ENCODE data around the gene GARS1. TPM values are rescaled to one million over a fixed set of nuclear protein-coding genes. Genes with fewer than 3 reads are reported as not detected.

The GARS1 gene
- total RNA-seq, 1 donor from 2014 or later, result 214 TPM

DNA sequence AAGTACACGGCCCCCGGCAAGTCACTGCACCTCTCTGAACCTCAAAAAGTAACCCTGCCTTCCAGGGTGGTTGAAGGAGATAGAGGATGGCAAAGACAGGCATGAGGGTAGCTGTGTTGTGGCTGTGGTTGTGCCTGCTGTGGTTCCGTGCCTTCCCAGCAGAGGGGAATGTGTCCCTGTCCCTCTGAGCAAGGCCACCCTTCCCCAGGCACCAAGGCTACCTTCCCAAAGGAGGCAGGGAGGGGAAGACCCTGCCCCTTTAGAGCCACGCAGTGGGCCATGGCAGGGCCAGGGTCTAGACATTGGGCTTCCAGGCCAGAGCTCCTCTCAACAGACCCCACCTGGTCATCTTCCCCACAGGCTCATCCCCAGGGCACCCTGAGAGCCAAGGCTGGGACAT is 68.7 kb downstream of the GARS1 start:
- intact Hi-C loops (cut with micrococcal nuclease), result no loop called here
- POLR2A ChIA-PET, result no interaction called here

DNA sequence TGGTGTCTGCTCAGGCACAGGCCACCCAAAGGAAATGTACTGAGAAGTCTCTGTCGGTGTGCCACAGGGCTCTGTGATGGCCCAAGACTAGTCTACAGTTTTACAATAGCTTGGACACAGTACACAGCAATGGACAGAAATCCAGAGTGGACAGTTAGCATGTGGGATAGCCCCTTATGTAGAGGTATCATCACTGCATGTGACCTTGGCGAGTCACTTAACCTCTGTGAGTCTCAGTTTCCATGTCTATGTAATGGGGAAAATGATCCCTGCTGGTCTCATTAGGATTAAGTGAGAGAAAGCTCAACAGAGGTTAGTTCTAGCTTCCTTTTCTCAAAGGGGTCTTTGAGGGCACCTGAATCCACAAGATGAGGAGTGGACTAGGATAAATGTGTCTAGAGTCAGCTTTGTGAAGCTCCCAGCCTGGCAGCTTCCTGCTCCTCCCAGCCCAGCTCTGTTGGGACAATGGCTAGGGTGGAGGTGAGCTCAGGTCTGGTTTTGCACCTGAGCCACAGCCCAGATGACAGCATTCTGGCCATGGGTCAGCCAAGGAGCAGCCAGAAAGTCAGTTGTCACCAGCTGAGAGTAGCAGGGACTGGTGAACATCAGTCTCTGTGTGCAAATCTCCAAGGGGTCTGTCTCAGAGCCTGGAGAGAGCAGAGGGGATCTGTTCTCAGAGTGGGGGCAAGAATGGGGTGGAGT is 69.7 kb downstream of the GARS1 start:
- Mint-ChIP-seq H3K9me3 (no peaks in the 10 kb centered on the region), H3K27me3 (no peaks in the 10 kb centered on the region), H3K27ac (no peak overlapping the region), H3K4me3 (no peak overlapping the region), H3K4me1 (no peaks in the 10 kb centered on the region), H3K36me3 (ENCODE audit: low read depth) (no peaks in the 10 kb centered on the region)
- POLR2A ChIA-PET, result no interaction called here
- TF ChIP-seq, protein P1, sequence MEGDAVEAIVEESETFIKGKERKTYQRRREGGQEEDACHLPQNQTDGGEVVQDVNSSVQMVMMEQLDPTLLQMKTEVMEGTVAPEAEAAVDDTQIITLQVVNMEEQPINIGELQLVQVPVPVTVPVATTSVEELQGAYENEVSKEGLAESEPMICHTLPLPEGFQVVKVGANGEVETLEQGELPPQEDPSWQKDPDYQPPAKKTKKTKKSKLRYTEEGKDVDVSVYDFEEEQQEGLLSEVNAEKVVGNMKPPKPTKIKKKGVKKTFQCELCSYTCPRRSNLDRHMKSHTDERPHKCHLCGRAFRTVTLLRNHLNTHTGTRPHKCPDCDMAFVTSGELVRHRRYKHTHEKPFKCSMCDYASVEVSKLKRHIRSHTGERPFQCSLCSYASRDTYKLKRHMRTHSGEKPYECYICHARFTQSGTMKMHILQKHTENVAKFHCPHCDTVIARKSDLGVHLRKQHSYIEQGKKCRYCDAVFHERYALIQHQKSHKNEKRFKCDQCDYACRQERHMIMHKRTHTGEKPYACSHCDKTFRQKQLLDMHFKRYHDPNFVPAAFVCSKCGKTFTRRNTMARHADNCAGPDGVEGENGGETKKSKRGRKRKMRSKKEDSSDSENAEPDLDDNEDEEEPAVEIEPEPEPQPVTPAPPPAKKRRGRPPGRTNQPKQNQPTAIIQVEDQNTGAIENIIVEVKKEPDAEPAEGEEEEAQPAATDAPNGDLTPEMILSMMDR (IDR thresholded peaks at IDR 0.05), result no peak
- intact Hi-C loops (cut with micrococcal nuclease), result no loop called here
- CTCF ChIA-PET, result interaction anchor here (0.8 kb wide), 1 partner anchor 14 kb away, joined by 3 read pairs; no protein-coding TSS in a partner anchor
- ATAC-seq (ENCODE audit: low read depth), result no peak
- DNase-seq, result no peak

More for the DNA sequence above, 68.7 kb downstream of the GARS1 start:
- Mint-ChIP-seq H3K4me1 (no peaks in the 10 kb centered on the region), H3K4me3 (no peak overlapping the region), H3K9me3 (no peaks in the 10 kb centered on the region), H3K36me3 (ENCODE audit: low read depth) (no peaks in the 10 kb centered on the region), H3K27ac (no peak overlapping the region), H3K27me3 (no peaks in the 10 kb centered on the region)
- CTCF ChIA-PET, result no interaction called here
- ATAC-seq (ENCODE audit: low read depth), result no peak
- DNase-seq, result no peak
- TF ChIP-seq, protein P1 (IDR thresholded peaks at IDR 0.05), result no peak

DNA sequence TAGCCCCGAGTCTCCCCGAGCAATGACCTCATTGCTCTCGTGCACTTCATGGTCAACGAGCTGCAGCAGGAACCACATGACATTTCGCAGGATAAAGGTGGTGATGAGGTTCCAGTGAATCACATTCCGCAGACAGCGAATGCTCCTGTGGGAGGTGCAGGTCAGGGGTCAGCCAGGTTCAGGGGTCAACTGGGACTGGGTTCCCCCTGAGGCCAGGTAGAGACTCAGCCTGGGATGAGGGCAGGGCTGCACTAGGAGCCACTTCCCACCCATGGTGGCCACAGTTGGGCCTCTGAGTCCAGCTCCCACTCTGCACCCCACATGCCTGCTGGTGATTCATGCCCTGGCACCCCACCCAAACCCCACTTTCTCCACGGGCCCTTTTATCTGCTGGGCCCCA is 70.4 kb downstream of the GARS1 start:
- Mint-ChIP-seq H3K27me3 (no peaks in the 10 kb centered on the region), H3K4me1 (no peaks in the 10 kb centered on the region), H3K4me3 (no peak overlapping the region), H3K27ac (no peak overlapping the region), H3K36me3 (ENCODE audit: low read depth) (no peaks in the 10 kb centered on the region), H3K9me3 (no peaks in the 10 kb centered on the region)
- ATAC-seq (ENCODE audit: low read depth), result no peak
- CTCF ChIA-PET, result no interaction called here
- no peak for DNase-seq
- POLR2A ChIA-PET, result no interaction called here
- intact Hi-C loops (cut with micrococcal nuclease), result no loop called here
- TF ChIP-seq, protein P1 (IDR thresholded peaks at IDR 0.05), result no peak

DNA sequence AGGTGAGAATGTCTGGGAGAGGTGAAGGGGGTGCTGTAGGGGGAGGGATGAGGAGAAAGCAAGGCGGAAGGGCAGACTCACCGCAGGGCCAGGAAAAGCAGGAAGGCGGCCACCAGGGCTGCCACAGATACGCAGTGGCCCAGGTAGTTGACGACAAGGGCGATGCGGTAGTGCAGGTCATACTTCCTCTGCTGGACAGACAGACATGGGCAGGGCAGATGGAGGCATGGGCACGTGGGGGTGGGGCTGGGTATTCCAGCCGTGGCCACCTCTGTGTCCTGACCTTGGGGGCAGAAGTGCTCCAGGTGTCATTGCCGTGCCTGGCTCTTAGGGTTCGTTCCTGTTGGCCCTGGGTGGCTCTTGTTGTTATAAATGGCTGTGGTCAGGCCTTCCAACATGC is 70.8 kb downstream of the GARS1 start:
- no peaks in the 10 kb centered on the region for H3K27me3 Mint-ChIP-seq
- no peaks in the 10 kb centered on the region for H3K9me3 Mint-ChIP-seq
- no peak overlapping the region for H3K27ac Mint-ChIP-seq
- H3K4me3 Mint-ChIP-seq, result no peak overlapping the region
- ChIA-PET CTCF (no interaction called here), POLR2A (no interaction called here)
- H3K4me1 Mint-ChIP-seq, result no peaks in the 10 kb centered on the region
- no peaks in the 10 kb centered on the region for H3K36me3 Mint-ChIP-seq (ENCODE audit: low read depth)
- DNase-seq, result no peak
- TF ChIP-seq, protein P1 (IDR thresholded peaks at IDR 0.05), result no peak
- intact Hi-C loops (cut with micrococcal nuclease), result no loop called here
- no peak for ATAC-seq (ENCODE audit: low read depth)

- H3K9me3 Mint-ChIP-seq, result no peaks in the 10 kb centered on the region
- no peak overlapping the region for H3K27ac Mint-ChIP-seq
- intact Hi-C loops (cut with micrococcal nuclease), result no loop called here
- ATAC-seq (ENCODE audit: low read depth) (no peak), DNase-seq (no peak)
- H3K4me3 Mint-ChIP-seq, result no peak overlapping the region
- H3K4me1 Mint-ChIP-seq, result no peaks in the 10 kb centered on the region
- TF ChIP-seq, protein P1 (IDR thresholded peaks at IDR 0.05), result no peak
- ChIA-PET CTCF (interaction anchor here (0.7 kb wide), 1 partner anchor 73 kb away, joined by 3 read pairs; no protein-coding TSS in a partner anchor), POLR2A (no interaction called here)
- H3K27me3 Mint-ChIP-seq, result peaks cover 6% of the 10 kb centered on the region
- H3K36me3 Mint-ChIP-seq (ENCODE audit: low read depth), result no peaks in the 10 kb centered on the region
Observed at GRCh38 chr7:30667172-30667571, 72.5 kb downstream of the GARS1 start.

Measured in activated B cell treated with CpG ODN at 0.5 μM for 24 hours (primary cell).